Activated CD8-positive, alpha-beta T cell treated with anti-CD3 and anti-CD28 coated beads, Interleukin-2, amount 10 ng/mL, durations not matched to agents 7 days and 5 days (primary cell): Measurements from ENCODE around the gene GBP6. TPM values are rescaled to one million over a fixed set of nuclear protein-coding genes. Genes with fewer than 3 reads are reported as not detected.
A peak's percentile ranks its signal among the peaks of the same experiment; 100 is the strongest.

Source experiments
- ATAC-seq: fragments of 150-1000 bp; cut with Tn5 transposase; one replicate; pipeline ENCODE4 v1.10.0; 2021; ENCODE audit warnings: moderate library complexity
- CTCF ChIA-PET: fragments of 350-600 bp; sonication (Branson Sonifier 250); formaldehyde crosslinking; loops from one replicate; lab custom pipeline; 2021; ENCODE audit warnings: antibody characterized with exemption; lab: Charles Lee
- POLR2A ChIA-PET: fragments of 350-600 bp; sonication (Branson Sonifier 250); formaldehyde crosslinking; loops from one replicate; lab custom pipeline; 2021; ENCODE audit warnings: antibody characterized with exemption; lab: Charles Lee
- DNase-seq: peaks from one replicate; pipeline ENCODE4 v3.0.0-alpha.2; 2020
- H3K27ac Mint-ChIP-seq: one replicate; pipeline ENCODE4 v1.8.0; 2021; ENCODE audit warnings: mild to moderate bottlenecking, mixed read lengths
- H3K27me3 Mint-ChIP-seq: one replicate; pipeline ENCODE4 v1.8.0; 2021; ENCODE audit warnings: low read depth, mixed read lengths
- H3K36me3 Mint-ChIP-seq: one replicate; pipeline ENCODE4 v1.8.0; 2021; ENCODE audit warnings: low read depth, mixed read lengths
- H3K4me1 Mint-ChIP-seq: one replicate; pipeline ENCODE4 v1.8.0; 2021; ENCODE audit warnings: low read depth, mixed read lengths
- H3K4me3 Mint-ChIP-seq: one replicate; pipeline ENCODE4 v1.8.0; 2021; ENCODE audit warnings: mild to moderate bottlenecking, mixed read lengths
- H3K9me3 Mint-ChIP-seq: one replicate; pipeline ENCODE4 v1.8.0; 2022; ENCODE audit warnings: mixed read lengths; ENCODE audit not compliant: insufficient read depth
- total RNA-seq, 2 experiments: library from RNA; stranded (reverse); gene quantifications; one replicate each; pipeline ENCODE4 v1.2.3, GENCODE V29; 2021

GBP6 gene
- total RNA-seq, 2 experiments from 2014 or later: 0.10 to 0.16 TPM

GRCh38 chr1:89351597-89352311 lies 12.1 kb upstream of the GBP6 start:
- no peak for ATAC-seq
- DNase-seq: no peak
- POLR2A ChIA-PET: interaction anchor here (1.0 kb wide), 1 partner anchor 80 kb away, joined by 3 read pairs; the partner anchor contains the start of gene GBP5
- no peak overlapping the region for H3K27ac Mint-ChIP-seq
- no peak overlapping the region for H3K4me3 Mint-ChIP-seq
- peaks cover 23% of the 10 kb centered on the region for H3K4me1 Mint-ChIP-seq
- CTCF ChIA-PET: interaction anchor here (1.7 kb wide), 1 partner anchor 266 kb away, joined by 6 read pairs; no protein-coding TSS in a partner anchor
- H3K36me3 Mint-ChIP-seq: peaks cover 13% of the 10 kb centered on the region
- H3K9me3 Mint-ChIP-seq: peaks cover 8% of the 10 kb centered on the region
- no peaks in the 10 kb centered on the region for H3K27me3 Mint-ChIP-seq

GRCh38 chr1:89352421-89352820 lies 11.4 kb upstream of the GBP6 start:
- H3K36me3 Mint-ChIP-seq: peaks cover 17% of the 10 kb centered on the region
- no peak for ATAC-seq
- POLR2A ChIA-PET: no interaction called here

GRCh38 chr1:89354205-89354604 lies 9.7 kb upstream of the GBP6 start:
- ATAC-seq (no peak), DNase-seq (no peak)
- Mint-ChIP-seq H3K27me3 (no peaks in the 10 kb centered on the region), H3K9me3 (peaks cover 4% of the 10 kb centered on the region), H3K36me3 (peaks cover 17% of the 10 kb centered on the region), H3K27ac (no peak overlapping the region), H3K4me1 (peaks cover 45% of the 10 kb centered on the region), H3K4me3 (no peak overlapping the region)
- POLR2A ChIA-PET: interaction anchor here (2.1 kb wide), 1 partner anchor 82 kb away, joined by 12 read pairs; the partner anchor contains the start of gene GBP5
- CTCF ChIA-PET: interaction anchor here (0.6 to 1.5 kb wide), 8 partner anchors 9 to 268 kb away, joined by 3 to 9 read pairs (median 4); partner anchors contain the start of genes GBP4 and GBP5

More at GRCh38 chr1:89352421-89352820, 11.4 kb upstream of the GBP6 start:
- Mint-ChIP-seq H3K4me3 (no peak overlapping the region), H3K9me3 (peaks cover 8% of the 10 kb centered on the region), H3K27ac (no peak overlapping the region), H3K27me3 (no peaks in the 10 kb centered on the region), H3K4me1 (peaks cover 30% of the 10 kb centered on the region)
- DNase-seq: no peak
- CTCF ChIA-PET: interaction anchor here (1.7 kb wide), 1 partner anchor 266 kb away, joined by 6 read pairs; no protein-coding TSS in a partner anchor

GRCh38 chr1:89355056-89355455 lies 8.8 kb upstream of the GBP6 start:
- peaks cover 17% of the 10 kb centered on the region for H3K36me3 Mint-ChIP-seq
- ChIA-PET POLR2A (interaction anchor here (0.6 to 2.1 kb wide), 2 partner anchors 83 to 89 kb away, joined by 3 to 12 read pairs; partner anchors contain the start of gene GBP5), CTCF (interaction anchor here (0.6 to 1.5 kb wide), 11 partner anchors 13 to 408 kb away, joined by 3 to 9 read pairs (median 3); partner anchors contain the start of genes GBP4 and GBP5)
- DNase-seq (no peak), ATAC-seq (no peak)
- H3K4me3 Mint-ChIP-seq: no peak overlapping the region
- no peaks in the 10 kb centered on the region for H3K27me3 Mint-ChIP-seq
- H3K9me3 Mint-ChIP-seq: peaks cover 4% of the 10 kb centered on the region
- peaks cover 45% of the 10 kb centered on the region for H3K4me1 Mint-ChIP-seq
- peak overlapping the region; percentile 62 for H3K27ac Mint-ChIP-seq

GRCh38 chr1:89356658-89357400 lies 7.0 kb upstream of the GBP6 start:
- POLR2A ChIA-PET: interaction anchor here (0.8 to 3.3 kb wide), 5 partner anchors 71 to 159 kb away, joined by 3 to 28 read pairs (median 5); partner anchors contain the start of gene GBP5
- peak overlapping the region; percentile 48 for H3K27ac Mint-ChIP-seq
- peaks cover 4% of the 10 kb centered on the region for H3K9me3 Mint-ChIP-seq
- ATAC-seq (no peak), DNase-seq (no peak)
- no peak overlapping the region for H3K4me3 Mint-ChIP-seq
- H3K36me3 Mint-ChIP-seq: peaks cover 17% of the 10 kb centered on the region
- peaks cover 49% of the 10 kb centered on the region for H3K4me1 Mint-ChIP-seq
- no peaks in the 10 kb centered on the region for H3K27me3 Mint-ChIP-seq
- CTCF ChIA-PET: interaction anchor here (0.7 to 9.2 kb wide), 13 partner anchors 39 to 373 kb away, joined by 3 to 167 read pairs (median 3); partner anchors contain the start of genes GBP1, GBP4 and GBP5

GRCh38 chr1:89358287-89358893 lies 5.5 kb upstream of the GBP6 start:
- Mint-ChIP-seq H3K27ac (peak overlapping the region; percentile 4), H3K4me1 (peaks cover 57% of the 10 kb centered on the region), H3K9me3 (peaks cover 4% of the 10 kb centered on the region), H3K27me3 (no peaks in the 10 kb centered on the region), H3K4me3 (peak overlapping the region; percentile 39), H3K36me3 (peaks cover 15% of the 10 kb centered on the region)
- ChIA-PET POLR2A (interaction anchor here (0.6 to 3.3 kb wide), 10 partner anchors 72 to 336 kb away, joined by 3 to 28 read pairs (median 4); partner anchors contain the start of genes GBP3, GBP4 and GBP5), CTCF (interaction anchor here (0.6 to 9.2 kb wide), 60 partner anchors 9 to 409 kb away, joined by 3 to 167 read pairs (median 5); partner anchors contain the start of genes GBP1, GBP3, GBP4 and GBP5)
- ATAC-seq: peak; percentile 85
- peak; percentile 90 for DNase-seq

GRCh38 chr1:89360716-89361115 lies 3.1 kb upstream of the GBP6 start:
- Mint-ChIP-seq H3K9me3 (peaks cover 4% of the 10 kb centered on the region), H3K27ac (no peak overlapping the region), H3K4me3 (no peak overlapping the region), H3K4me1 (peaks cover 52% of the 10 kb centered on the region), H3K27me3 (no peaks in the 10 kb centered on the region), H3K36me3 (peaks cover 13% of the 10 kb centered on the region)
- CTCF ChIA-PET: interaction anchor here (0.8 to 9.2 kb wide), 3 partner anchors 50 to 93 kb away, joined by 3 to 167 read pairs (median 41); partner anchors contain the start of gene GBP5
- POLR2A ChIA-PET: no interaction called here
- DNase-seq: no peak
- no peak for ATAC-seq

GRCh38 chr1:89361681-89362080 lies 2.2 kb upstream of the GBP6 start:
- Mint-ChIP-seq H3K36me3 (peaks cover 5% of the 10 kb centered on the region), H3K4me1 (peaks cover 44% of the 10 kb centered on the region), H3K27ac (no peak overlapping the region), H3K9me3 (no peaks in the 10 kb centered on the region), H3K4me3 (no peak overlapping the region), H3K27me3 (no peaks in the 10 kb centered on the region)
- ChIA-PET POLR2A (interaction anchor here (0.6 kb wide), 1 partner anchor 181 kb away, joined by 3 read pairs; no protein-coding TSS in a partner anchor), CTCF (interaction anchor here (1.2 to 9.2 kb wide), 3 partner anchors 72 to 89 kb away, joined by 3 to 167 read pairs (median 5); partner anchors contain the start of gene GBP5)
- DNase-seq: no peak
- no peak for ATAC-seq

GRCh38 chr1:89363196-89363595 lies 663 bp upstream of the GBP6 start:
- Mint-ChIP-seq H3K27me3 (no peaks in the 10 kb centered on the region), H3K27ac (peak overlapping the region; percentile 76), H3K9me3 (no peaks in the 10 kb centered on the region), H3K4me3 (peak overlapping the region; percentile 54), H3K36me3 (no peaks in the 10 kb centered on the region), H3K4me1 (peaks cover 29% of the 10 kb centered on the region)
- CTCF ChIA-PET: interaction anchor here (0.6 to 9.2 kb wide), 12 partner anchors 9 to 390 kb away, joined by 3 to 167 read pairs (median 4); partner anchors contain the start of genes GBP4 and GBP5
- DNase-seq: no peak
- POLR2A ChIA-PET: interaction anchor here (0.8 to 1.5 kb wide), 4 partner anchors 91 to 236 kb away, joined by 3 to 6 read pairs (median 5); partner anchors contain the start of genes GBP4 and GBP5
- peak; percentile 74 for ATAC-seq

- ChIA-PET POLR2A (no interaction called here), CTCF (interaction anchor here (1.1 to 9.2 kb wide), 2 partner anchors 92 to 295 kb away, joined by 3 to 167 read pairs; partner anchors contain the start of gene GBP5)
- H3K9me3 Mint-ChIP-seq: no peaks in the 10 kb centered on the region
- no peaks in the 10 kb centered on the region for H3K27me3 Mint-ChIP-seq
- H3K4me1 Mint-ChIP-seq: peaks cover 21% of the 10 kb centered on the region
- no peak overlapping the region for H3K4me3 Mint-ChIP-seq
- no peak for DNase-seq
- H3K27ac Mint-ChIP-seq: no peak overlapping the region
- no peaks in the 10 kb centered on the region for H3K36me3 Mint-ChIP-seq
- no peak for ATAC-seq
Observed at GRCh38 chr1:89364954-89365550, 1.2 kb downstream of the GBP6 start.
